Transverse colon (tissue), 4 donors: ENCODE data around the gene MAPKAP1. TPM values are rescaled to one million over a fixed set of nuclear protein-coding genes. Genes with fewer than 3 reads are reported as not detected.

Experiments
- DNase-seq: peaks from one replicate; pipeline ENCODE4 v3.0.0-alpha.2; 2019
- H3K27ac ChIP-seq, 4 donors: fragments of 200-600 bp; sonication (generic); 2 replicates each; pipeline ENCODE4 v1.5.1; 2016 to 2018; ENCODE audit warnings: inconsistent platforms in 4 of 4
- H3K27me3 ChIP-seq: fragments of 200-600 bp; sonication (generic); 2 replicates; pipeline ENCODE4 v1.5.1; 2017; ENCODE audit warnings: inconsistent platforms
- H3K36me3 ChIP-seq, 4 donors: fragments of 200-600 bp; sonication (generic); 2 replicates each; pipeline ENCODE4 v1.5.1; 2017 to 2019; ENCODE audit warnings: inconsistent platforms in 4 of 4
- H3K4me1 ChIP-seq, 4 donors: fragments of 200-600 bp; sonication (generic); 2 replicates each; pipeline ENCODE4 v1.5.1; 2017 to 2020; ENCODE audit warnings: inconsistent platforms in 4 of 4
- H3K4me3 ChIP-seq, 4 donors: fragments of 200-600 bp; sonication (generic); 1 replicate in 1 of 4; 2 replicates in 3 of 4; pipeline versions ENCODE4 v1.5.1 to v1.6.1; 2017 to 2019; ENCODE audit warnings: inconsistent platforms in 4 of 4
- H3K9me3 ChIP-seq, 2 donors: fragments of 200-600 bp; sonication (generic); 2 replicates each; pipeline ENCODE4 v1.5.1; 2017 to 2019; ENCODE audit warnings: inconsistent platforms in 2 of 2
- CTCF ChIP-seq, 5 experiments: fragments of 200-600 bp in 3 of 5; fragments of 450-650 bp in 2 of 5; sonication (generic) in 3 of 5; IDR thresholded peaks; 1 replicate in 2 of 5; 2 replicates in 3 of 5; pipeline ENCODE4 v1.5.1; 2016 to 2017; ENCODE audit warnings: antibody characterized with exemption in 5 of 5, inconsistent platforms in 3 of 5, mild to moderate bottlenecking in 2 of 5, moderate library complexity in 1 of 5
- EP300 ChIP-seq: sonication (generic); formaldehyde crosslinking; IDR thresholded peaks from one replicate; pipeline ENCODE4 v1.6.1; 2017; ENCODE audit warnings: antibody characterized with exemption, low read depth
- POLR2A ChIP-seq: fragments of 450-650 bp; IDR thresholded peaks from one replicate; pipeline ENCODE4 v1.6.1; 2016; ENCODE audit warnings: antibody characterized with exemption, mild to moderate bottlenecking, moderate library complexity
- POLR2AphosphoS5 ChIP-seq, 3 donors: sonication (generic); formaldehyde crosslinking; IDR thresholded peaks; one replicate each; pipeline ENCODE4 v1.6.1; 2016; ENCODE audit warnings: antibody characterized with exemption in 3 of 3
- WGBS, 2 donors: methylation state at CpG; one replicate each; pipeline ENCODE4 v1.1.5; 2018; ENCODE audit warnings: low coverage in 1 of 2; 5-methylcytosine and 5-hydroxymethylcytosine counted together
- in situ Hi-C, 4 donors: fragments of 200-750 bp; cut with MboI; loops; one replicate each; pipeline versions ENCODE4 v1.15.0 to v1.15.1; 2017; ENCODE audit warnings: low sequenced_read_pairs in 3 of 4, low pct_ligation_motif_present in 1 of 4, low pct_unique_long_range_greater_than_20kb in 1 of 4
- intact Hi-C: fragments of 100-400 bp; cut with DNase I; formaldehyde crosslinking; loops from one replicate; pipeline ENCODE4 v1.15.1; 2023; ENCODE audit warnings: low total_unique reads
- total RNA-seq, 4 donors: library from RNA; depleted of rRNA; stranded (reverse); fragments of >200 nt; gene quantifications; one replicate each; pipeline ENCODE4 v1.1.0, GENCODE V29; 2016

The MAPKAP1 gene
- total RNA-seq, 4 donors from 2014 or later, result 59.8 to 83.4 (median 71.2) TPM

DNA sequence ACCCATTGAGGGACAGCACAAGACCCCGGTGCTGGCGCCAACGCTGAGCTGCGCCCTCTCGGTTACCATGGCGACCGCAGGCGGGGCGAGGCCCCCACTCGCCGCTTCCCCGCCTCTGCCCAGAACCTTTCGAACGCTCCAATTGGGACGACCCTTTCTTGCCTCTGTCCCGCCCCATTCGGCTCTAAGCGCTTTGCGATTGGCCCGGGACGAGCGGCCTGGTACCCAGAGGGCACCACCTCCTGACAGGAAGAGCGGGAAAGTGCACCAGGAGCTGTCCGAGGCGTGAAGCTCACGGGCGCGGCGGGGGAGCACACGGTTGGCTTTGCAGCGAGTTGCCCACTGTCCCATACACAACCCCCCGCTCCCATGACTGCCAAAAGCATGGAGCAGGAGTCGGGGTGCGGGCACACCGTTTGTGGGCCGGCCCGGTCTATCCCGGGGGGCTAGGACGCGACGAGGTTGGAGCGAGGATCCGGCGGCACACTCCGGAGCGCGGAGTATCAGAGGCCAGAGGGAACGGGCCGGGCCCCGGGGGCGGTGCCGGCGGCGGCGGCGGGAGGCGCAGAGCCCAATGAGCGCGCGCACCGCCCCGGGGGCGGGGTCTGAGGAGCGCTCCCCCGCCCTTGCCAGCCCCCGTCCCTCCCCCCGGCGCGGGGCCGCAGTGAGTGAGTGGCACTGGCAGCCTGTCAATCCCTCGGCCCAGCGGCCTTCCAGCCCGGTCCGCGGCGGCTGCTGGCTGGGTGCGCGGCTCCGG lies 39.2 kb upstream of the MAPKAP1 start:
- peak overlapping the region; percentile 23 to 88 (median 60) for H3K4me3 ChIP-seq
- no peaks in the 10 kb centered on the region for H3K9me3 ChIP-seq
- peak; percentile 96 for DNase-seq
- H3K4me1 ChIP-seq, result peaks cover 0 to 29% (median 7%) of the 10 kb centered on the region in 4 donors
- peak overlapping the region; percentile 78 to 94 (median 88) for H3K27ac ChIP-seq
- TF ChIP-seq POLR2A, result no peak
- no peak for TF ChIP-seq EP300
- no peak for TF ChIP-seq CTCF (IDR thresholded peaks at IDR 0.05)
- peak; percentile 58 to 78 (median 65) for TF ChIP-seq POLR2AphosphoS5 (IDR thresholded peaks at IDR 0.05)
- 0% methylated on average over 68 of the region's 79 CpGs; no CpG with 5 or more reads in 1 of the 2 donors for WGBS, 2 donors
- intact Hi-C loops (loop anchor here (5.0 kb wide), 1 partner anchor 76 kb away; no protein-coding TSS in a partner anchor), in situ Hi-C loops (no loop called here)
- H3K36me3 ChIP-seq, result no peaks in the 10 kb centered on the region
- no peaks in the 10 kb centered on the region for H3K27me3 ChIP-seq

DNA sequence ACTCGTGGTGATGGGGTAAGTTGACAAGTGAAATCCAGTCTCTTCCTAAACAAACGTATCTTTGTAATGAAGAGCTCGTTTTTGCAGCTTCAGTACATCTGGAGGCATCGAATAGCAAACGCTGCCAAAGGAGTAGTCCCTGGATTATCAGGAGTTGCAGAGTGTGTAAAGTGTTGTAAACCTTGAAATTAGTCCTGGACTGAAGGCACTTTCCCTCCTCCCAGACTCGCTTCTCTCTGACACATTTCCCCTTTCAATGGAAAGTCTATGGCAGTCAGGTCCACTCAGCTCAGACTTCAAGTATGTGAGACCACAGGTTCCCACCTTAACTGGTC lies 38.6 kb upstream of the MAPKAP1 start:
- DNase-seq, result no peak
- H3K27me3 ChIP-seq, result no peaks in the 10 kb centered on the region
- no peaks in the 10 kb centered on the region for H3K36me3 ChIP-seq
- peaks cover 0 to 26% (median 7%) of the 10 kb centered on the region in 4 donors for H3K4me1 ChIP-seq
- H3K4me3 ChIP-seq, result peak overlapping the region in 3 of 4 donors; percentile 60 to 88 (median 60)
- in situ Hi-C loops, result no loop called here
- WGBS, 2 donors, result 18 to 24% methylated on average over 3 to 6 of the region's 6 CpGs
- intact Hi-C loops, result loop anchor here (5.0 kb wide), 1 partner anchor 77 kb away; no protein-coding TSS in a partner anchor
- peak overlapping the region; percentile 78 to 94 (median 88) for H3K27ac ChIP-seq
- no peak for TF ChIP-seq EP300
- TF ChIP-seq POLR2A, result no peak
- no peak for TF ChIP-seq CTCF (IDR thresholded peaks at IDR 0.05)
- no peak for TF ChIP-seq POLR2AphosphoS5 (IDR thresholded peaks at IDR 0.05)
- no peaks in the 10 kb centered on the region for H3K9me3 ChIP-seq

- intact Hi-C loops (loop anchor here (5.0 kb wide), 1 partner anchor 77 kb away; no protein-coding TSS in a partner anchor), in situ Hi-C loops (no loop called here)
- no peaks in the 10 kb centered on the region for H3K9me3 ChIP-seq
- H3K27me3 ChIP-seq, result no peaks in the 10 kb centered on the region
- H3K36me3 ChIP-seq, result no peaks in the 10 kb centered on the region
- no peak overlapping the region for H3K4me3 ChIP-seq
- peak overlapping the region in 2 of 4 donors; percentile 93 to 94 for H3K27ac ChIP-seq
- WGBS, 2 donors, result 0 to 17% methylated on average over 1 of the region's 1 CpG
- DNase-seq, result no peak
- TF ChIP-seq POLR2AphosphoS5 (IDR thresholded peaks at IDR 0.05), result no peak
- TF ChIP-seq CTCF (IDR thresholded peaks at IDR 0.05), result no peak
- TF ChIP-seq POLR2A, result no peak
- no peak for TF ChIP-seq EP300
- peaks cover 0 to 20% (median 7%) of the 10 kb centered on the region in 4 donors for H3K4me1 ChIP-seq
Observed at GRCh38 chr9:125745018-125745417, 38.0 kb upstream of the MAPKAP1 start.

DNA sequence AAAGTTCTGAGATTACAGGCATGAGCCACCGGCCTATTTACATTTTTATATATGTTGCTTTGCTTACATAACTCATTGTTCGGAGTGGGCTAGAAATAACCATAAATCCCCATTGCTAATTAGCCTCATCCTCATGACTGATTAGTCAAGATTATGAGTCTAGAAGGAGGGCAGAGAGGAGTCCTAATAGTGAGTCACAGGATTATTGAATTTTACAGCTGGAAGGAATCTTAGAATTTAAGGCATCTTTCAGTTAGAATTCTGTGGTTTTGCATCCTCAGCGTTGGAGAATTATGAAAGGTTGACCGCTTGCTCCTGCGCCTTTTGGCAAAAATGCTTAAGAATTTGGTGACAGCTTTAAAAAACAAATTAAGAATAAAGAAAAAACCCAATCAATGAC lies 37.6 kb upstream of the MAPKAP1 start:
- no peaks in the 10 kb centered on the region for H3K9me3 ChIP-seq
- TF ChIP-seq EP300 (no peak), POLR2AphosphoS5 (IDR thresholded peaks at IDR 0.05) (no peak), CTCF (IDR thresholded peaks at IDR 0.05) (no peak), POLR2A (no peak)
- no peak for DNase-seq
- peaks cover 0 to 19% (median 7%) of the 10 kb centered on the region in 4 donors for H3K4me1 ChIP-seq
- no peak overlapping the region for H3K27ac ChIP-seq
- H3K4me3 ChIP-seq, result no peak overlapping the region
- in situ Hi-C loops, result no loop called here
- intact Hi-C loops, result loop anchor here (5.0 kb wide), 1 partner anchor 78 kb away; no protein-coding TSS in a partner anchor
- no peaks in the 10 kb centered on the region for H3K36me3 ChIP-seq
- WGBS, 2 donors, result 71 to 80% methylated on average over 5 of the region's 5 CpGs
- H3K27me3 ChIP-seq, result no peaks in the 10 kb centered on the region
